HG03159 (cell line): ENCODE data around the gene TJP1.
"Not testable (repeated sequence)": the region's sequence is repeated elsewhere in the genome, so short reads cannot be mapped to it uniquely, and the experiment has no call there.

Source experiments
- ATAC-seq: cut with Tn5 transposase; IDR thresholded peaks from one replicate; pipeline ENCODE4 v1.9.1; 2021; ENCODE audit warnings: mild to moderate bottlenecking, moderate library complexity; ENCODE audit not compliant: unreplicated experiment

The TJP1 gene

GRCh38 chr15:29840054-29840453, 17.8 kb upstream of the TJP1 start:
- no peak for ATAC-seq

GRCh38 chr15:29838352-29839010, 16.2 kb upstream of the TJP1 start:
- ATAC-seq = no peak

- ATAC-seq = no peak
Observed at GRCh38 chr15:29835301-29835700, 13.0 kb upstream of the TJP1 start.

- no peak for ATAC-seq
Observed at GRCh38 chr15:29832709-29833108, 10.4 kb upstream of the TJP1 start.

- ATAC-seq = no peak
Observed at GRCh38 chr15:29826908-29827820, 4.9 kb upstream of the TJP1 start.

- peak; percentile 61 for ATAC-seq
Observed at GRCh38 chr15:29825227-29825626, 3.0 kb upstream of the TJP1 start.

GRCh38 chr15:29822684-29823459, 604 bp upstream of the TJP1 start:
- ATAC-seq = no peak

- peak; percentile 57 for ATAC-seq
Observed at GRCh38 chr15:29821416-29822099, 710 bp downstream of the TJP1 start.

GRCh38 chr15:29820394-29821154, 1.7 kb downstream of the TJP1 start:
- ATAC-seq = no peak

GRCh38 chr15:29819979-29820378, 2.3 kb downstream of the TJP1 start:
- no peak for ATAC-seq

- ATAC-seq = no peak
Observed at GRCh38 chr15:29818141-29818540, 4.1 kb downstream of the TJP1 start.

- not testable (repeated sequence) for ATAC-seq
Observed at GRCh38 chr15:29817455-29817854, 4.8 kb downstream of the TJP1 start.

- ATAC-seq = no peak
Observed at GRCh38 chr15:29815000-29815710, 7.1 kb downstream of the TJP1 start.

GRCh38 chr15:29813009-29813408, 9.3 kb downstream of the TJP1 start:
- no peak for ATAC-seq

GRCh38 chr15:29812384-29812694, 9.9 kb downstream of the TJP1 start:
- no peak for ATAC-seq

- ATAC-seq = no peak
Observed at GRCh38 chr15:29811691-29812383, 10.4 kb downstream of the TJP1 start.

GRCh38 chr15:29805708-29806104, 16.6 kb downstream of the TJP1 start:
- no peak for ATAC-seq

GRCh38 chr15:29805043-29805707, 17.1 kb downstream of the TJP1 start:
- ATAC-seq = no peak

- no peak for ATAC-seq
Observed at GRCh38 chr15:29802411-29802810, 19.9 kb downstream of the TJP1 start.
